ENCODE results near the gene NR4A3. TPM values are rescaled to one million over a fixed set of nuclear protein-coding genes. Genes with fewer than 3 reads are reported as not detected.

NR4A3 gene
- total RNA-seq, 1 donor from 2014 or later: 3.2 TPM

DNA sequence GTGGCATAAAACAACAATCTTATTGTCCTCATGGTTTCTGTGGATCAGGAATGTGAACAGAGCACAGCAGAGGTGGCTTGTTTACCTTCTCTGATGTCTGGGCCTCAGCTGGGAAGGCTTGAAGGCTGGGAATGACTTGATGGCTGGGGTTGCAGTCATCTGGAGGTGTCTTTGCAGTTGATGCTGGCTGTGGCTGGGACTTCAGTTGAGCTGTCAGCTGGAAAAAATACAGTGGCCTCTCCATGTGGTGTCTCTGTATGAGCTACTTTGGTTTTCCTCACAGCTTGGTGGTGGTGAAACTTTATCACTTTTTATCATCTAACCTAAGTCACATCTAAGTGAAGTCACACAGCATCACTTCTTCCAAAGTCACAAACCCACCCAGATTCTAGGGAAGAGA, 60.1 kb downstream of the NR4A3 start:
- Mint-ChIP-seq H3K4me1 (ENCODE audit: unreplicated experiment) (no peaks in the 10 kb centered on the region), H3K4me3 (ENCODE audit: unreplicated experiment) (no peak overlapping the region), H3K27me3 (ENCODE audit: unreplicated experiment) (peaks cover 8% of the 10 kb centered on the region), H3K27ac (ENCODE audit: unreplicated experiment) (no peak overlapping the region), H3K9me3 (ENCODE audit: unreplicated experiment) (no peaks in the 10 kb centered on the region), H3K36me3 (ENCODE audit: unreplicated experiment) (no peaks in the 10 kb centered on the region)
- TF ChIP-seq, protein P1, sequence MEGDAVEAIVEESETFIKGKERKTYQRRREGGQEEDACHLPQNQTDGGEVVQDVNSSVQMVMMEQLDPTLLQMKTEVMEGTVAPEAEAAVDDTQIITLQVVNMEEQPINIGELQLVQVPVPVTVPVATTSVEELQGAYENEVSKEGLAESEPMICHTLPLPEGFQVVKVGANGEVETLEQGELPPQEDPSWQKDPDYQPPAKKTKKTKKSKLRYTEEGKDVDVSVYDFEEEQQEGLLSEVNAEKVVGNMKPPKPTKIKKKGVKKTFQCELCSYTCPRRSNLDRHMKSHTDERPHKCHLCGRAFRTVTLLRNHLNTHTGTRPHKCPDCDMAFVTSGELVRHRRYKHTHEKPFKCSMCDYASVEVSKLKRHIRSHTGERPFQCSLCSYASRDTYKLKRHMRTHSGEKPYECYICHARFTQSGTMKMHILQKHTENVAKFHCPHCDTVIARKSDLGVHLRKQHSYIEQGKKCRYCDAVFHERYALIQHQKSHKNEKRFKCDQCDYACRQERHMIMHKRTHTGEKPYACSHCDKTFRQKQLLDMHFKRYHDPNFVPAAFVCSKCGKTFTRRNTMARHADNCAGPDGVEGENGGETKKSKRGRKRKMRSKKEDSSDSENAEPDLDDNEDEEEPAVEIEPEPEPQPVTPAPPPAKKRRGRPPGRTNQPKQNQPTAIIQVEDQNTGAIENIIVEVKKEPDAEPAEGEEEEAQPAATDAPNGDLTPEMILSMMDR (IDR thresholded peaks at IDR 0.05): no peak
- no peak for DNase-seq (ENCODE audit: extremely low spot score, unreplicated experiment)

GRCh38 chr9:99885747-99886146, 64.1 kb downstream of the NR4A3 start:
- H3K27me3 Mint-ChIP-seq (ENCODE audit: unreplicated experiment): peaks cover 20% of the 10 kb centered on the region
- TF ChIP-seq, protein P1 (IDR thresholded peaks at IDR 0.05): no peak
- H3K9me3 Mint-ChIP-seq (ENCODE audit: unreplicated experiment): no peaks in the 10 kb centered on the region
- no peaks in the 10 kb centered on the region for H3K36me3 Mint-ChIP-seq (ENCODE audit: unreplicated experiment)
- no peak for DNase-seq (ENCODE audit: extremely low spot score, unreplicated experiment)
- no peak overlapping the region for H3K27ac Mint-ChIP-seq (ENCODE audit: unreplicated experiment)
- no peak overlapping the region for H3K4me3 Mint-ChIP-seq (ENCODE audit: unreplicated experiment)
- no peaks in the 10 kb centered on the region for H3K4me1 Mint-ChIP-seq (ENCODE audit: unreplicated experiment)

DNA sequence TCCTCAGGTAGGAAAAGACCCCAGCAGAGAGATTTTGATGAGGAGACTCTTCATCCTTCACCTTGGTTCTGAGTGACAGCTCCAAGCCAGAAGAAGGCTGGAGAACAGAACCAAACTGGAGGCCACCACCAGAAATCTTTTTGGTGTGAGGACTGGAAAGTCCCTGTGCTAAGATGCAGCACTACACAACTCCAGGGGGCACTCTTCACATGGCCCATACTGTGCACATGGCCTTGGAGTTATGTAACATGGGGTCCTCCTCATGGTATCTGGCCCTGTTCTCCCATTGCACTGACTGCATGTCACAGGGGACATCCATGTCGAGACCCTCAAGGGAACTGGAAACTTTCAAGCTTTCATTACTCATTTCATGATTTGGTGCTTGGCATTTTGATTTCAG, 67.4 kb downstream of the NR4A3 start:
- H3K4me3 Mint-ChIP-seq (ENCODE audit: unreplicated experiment): no peak overlapping the region
- peaks cover 51% of the 10 kb centered on the region for H3K27me3 Mint-ChIP-seq (ENCODE audit: unreplicated experiment)
- no peaks in the 10 kb centered on the region for H3K4me1 Mint-ChIP-seq (ENCODE audit: unreplicated experiment)
- no peak overlapping the region for H3K27ac Mint-ChIP-seq (ENCODE audit: unreplicated experiment)
- H3K36me3 Mint-ChIP-seq (ENCODE audit: unreplicated experiment): no peaks in the 10 kb centered on the region
- H3K9me3 Mint-ChIP-seq (ENCODE audit: unreplicated experiment): no peaks in the 10 kb centered on the region
- TF ChIP-seq, protein P1 (IDR thresholded peaks at IDR 0.05): no peak
- DNase-seq (ENCODE audit: extremely low spot score, unreplicated experiment): no peak

DNA sequence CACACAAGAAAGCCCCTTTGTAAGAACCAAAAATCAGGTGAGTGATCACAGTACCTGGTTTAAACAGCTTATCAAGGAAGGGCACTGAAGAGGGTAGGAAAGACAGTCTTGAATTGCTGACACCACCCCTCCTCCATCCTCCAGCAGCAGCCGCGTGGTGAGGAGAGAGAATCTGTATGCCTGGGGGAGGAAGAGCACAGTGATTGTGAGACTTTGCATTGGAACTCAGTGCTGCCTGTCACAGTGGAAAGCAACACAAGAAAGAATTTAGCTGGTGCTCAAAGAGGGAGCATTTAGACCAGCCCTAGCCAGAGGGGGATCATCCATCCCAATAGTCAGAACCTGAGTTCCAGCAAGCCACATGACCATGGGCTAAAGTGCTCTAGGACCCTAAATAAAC, 73.1 kb downstream of the NR4A3 start:
- TF ChIP-seq, protein P1 (IDR thresholded peaks at IDR 0.05): no peak
- H3K27ac Mint-ChIP-seq (ENCODE audit: unreplicated experiment): no peak overlapping the region
- DNase-seq (ENCODE audit: extremely low spot score, unreplicated experiment): no peak
- no peak overlapping the region for H3K4me3 Mint-ChIP-seq (ENCODE audit: unreplicated experiment)
- no peaks in the 10 kb centered on the region for H3K9me3 Mint-ChIP-seq (ENCODE audit: unreplicated experiment)
- H3K36me3 Mint-ChIP-seq (ENCODE audit: unreplicated experiment): no peaks in the 10 kb centered on the region
- H3K4me1 Mint-ChIP-seq (ENCODE audit: unreplicated experiment): no peaks in the 10 kb centered on the region
- peaks cover 73% of the 10 kb centered on the region for H3K27me3 Mint-ChIP-seq (ENCODE audit: unreplicated experiment)

GRCh38 chr9:99895510-99895909, 73.8 kb downstream of the NR4A3 start:
- TF ChIP-seq, protein P1 (IDR thresholded peaks at IDR 0.05): no peak
- no peak overlapping the region for H3K4me3 Mint-ChIP-seq (ENCODE audit: unreplicated experiment)
- no peak for DNase-seq (ENCODE audit: extremely low spot score, unreplicated experiment)
- no peaks in the 10 kb centered on the region for H3K4me1 Mint-ChIP-seq (ENCODE audit: unreplicated experiment)
- H3K36me3 Mint-ChIP-seq (ENCODE audit: unreplicated experiment): no peaks in the 10 kb centered on the region
- H3K27ac Mint-ChIP-seq (ENCODE audit: unreplicated experiment): no peak overlapping the region
- H3K9me3 Mint-ChIP-seq (ENCODE audit: unreplicated experiment): no peaks in the 10 kb centered on the region
- H3K27me3 Mint-ChIP-seq (ENCODE audit: unreplicated experiment): peaks cover 78% of the 10 kb centered on the region

All from osteocyte (in vitro differentiated cells).